ENCODE results near the gene DSCAML1.

DSCAML1 gene

DNA sequence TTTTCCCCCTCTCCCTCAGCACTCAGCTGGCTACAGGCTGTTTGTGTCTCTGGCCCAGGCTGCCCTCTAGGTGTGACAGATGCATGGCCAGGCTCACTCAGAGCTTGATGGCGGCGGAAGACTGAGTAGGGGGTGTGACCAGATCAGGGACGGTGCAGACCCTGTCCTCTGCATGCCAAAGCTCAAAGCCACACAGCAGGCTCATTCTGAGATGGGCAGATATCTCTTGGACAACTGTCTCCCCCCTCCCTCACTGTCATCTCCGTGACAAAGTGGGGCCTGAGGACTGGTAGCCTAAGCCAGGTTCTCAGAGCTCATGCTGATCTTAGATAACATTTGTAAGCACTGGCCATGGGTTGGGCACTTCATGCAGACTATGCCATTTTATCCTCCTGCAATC is 231.3 kb downstream of the DSCAML1 start:
- H3K4me3 ChIP-seq (ENCODE audit: low read length) = no peak overlapping the region
- no peak for TF ChIP-seq EZH2phosphoT487 (IDR thresholded peaks at IDR 0.05; ENCODE audit: low read depth)
- TF ChIP-seq, protein P1, sequence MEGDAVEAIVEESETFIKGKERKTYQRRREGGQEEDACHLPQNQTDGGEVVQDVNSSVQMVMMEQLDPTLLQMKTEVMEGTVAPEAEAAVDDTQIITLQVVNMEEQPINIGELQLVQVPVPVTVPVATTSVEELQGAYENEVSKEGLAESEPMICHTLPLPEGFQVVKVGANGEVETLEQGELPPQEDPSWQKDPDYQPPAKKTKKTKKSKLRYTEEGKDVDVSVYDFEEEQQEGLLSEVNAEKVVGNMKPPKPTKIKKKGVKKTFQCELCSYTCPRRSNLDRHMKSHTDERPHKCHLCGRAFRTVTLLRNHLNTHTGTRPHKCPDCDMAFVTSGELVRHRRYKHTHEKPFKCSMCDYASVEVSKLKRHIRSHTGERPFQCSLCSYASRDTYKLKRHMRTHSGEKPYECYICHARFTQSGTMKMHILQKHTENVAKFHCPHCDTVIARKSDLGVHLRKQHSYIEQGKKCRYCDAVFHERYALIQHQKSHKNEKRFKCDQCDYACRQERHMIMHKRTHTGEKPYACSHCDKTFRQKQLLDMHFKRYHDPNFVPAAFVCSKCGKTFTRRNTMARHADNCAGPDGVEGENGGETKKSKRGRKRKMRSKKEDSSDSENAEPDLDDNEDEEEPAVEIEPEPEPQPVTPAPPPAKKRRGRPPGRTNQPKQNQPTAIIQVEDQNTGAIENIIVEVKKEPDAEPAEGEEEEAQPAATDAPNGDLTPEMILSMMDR (IDR thresholded peaks at IDR 0.05; ENCODE audit: low read depth, low read length) = no peak
- H3K4me2 ChIP-seq (ENCODE audit: low read length) = no peak overlapping the region
- H3K27me3 ChIP-seq (ENCODE audit: low read depth, low read length) = peaks cover 11% of the 10 kb centered on the region
- H3K4me1 ChIP-seq (ENCODE audit: low read length) = no peaks in the 10 kb centered on the region
- H3K9me3 ChIP-seq (ENCODE audit: insufficient read depth, low read length) = no peaks in the 10 kb centered on the region
- no peaks in the 10 kb centered on the region for H4K20me1 ChIP-seq (ENCODE audit: insufficient read depth, low read length)
- H3K36me3 ChIP-seq (replicated peaks; ENCODE audit: low read depth, low read length) = no peaks in the 10 kb centered on the region
- H2AFZ ChIP-seq (ENCODE audit: low read depth, low read length) = no peak overlapping the region
- no peak overlapping the region for H3K27ac ChIP-seq (ENCODE audit: low read length)
- no peak overlapping the region for H3K9ac ChIP-seq (ENCODE audit: low read length)
- H3K79me2 ChIP-seq (ENCODE audit: low read length) = no peaks in the 10 kb centered on the region

DNA sequence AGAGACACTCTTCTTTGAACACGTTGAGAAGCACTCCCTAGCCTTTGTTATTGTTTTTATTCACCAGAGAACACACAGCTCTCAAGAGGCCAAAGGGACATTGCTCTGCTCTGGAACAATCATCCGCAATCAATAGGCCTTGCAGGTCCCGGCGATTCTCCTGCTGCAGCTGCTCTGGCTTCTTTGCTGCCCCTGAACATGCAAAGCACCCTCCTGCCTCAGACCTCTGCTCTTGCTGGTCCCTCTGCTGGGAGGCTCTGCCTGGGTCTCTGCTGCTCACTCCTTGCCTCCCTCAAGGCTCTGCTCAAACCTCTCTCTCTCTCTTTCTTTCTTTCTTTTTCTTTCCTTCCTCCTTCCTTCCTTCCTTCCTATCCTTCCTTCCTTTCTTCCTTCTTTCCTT is 232.7 kb downstream of the DSCAML1 start:
- Histone ChIP-seq H2AFZ (ENCODE audit: low read depth, low read length) (no peak overlapping the region), H3K27me3 (ENCODE audit: low read depth, low read length) (peaks cover 23% of the 10 kb centered on the region), H3K27ac (ENCODE audit: low read length) (no peak overlapping the region), H3K4me2 (ENCODE audit: low read length) (no peak overlapping the region), H4K20me1 (ENCODE audit: insufficient read depth, low read length) (no peaks in the 10 kb centered on the region), H3K4me3 (ENCODE audit: low read length) (no peak overlapping the region), H3K79me2 (ENCODE audit: low read length) (no peaks in the 10 kb centered on the region), H3K9me3 (ENCODE audit: insufficient read depth, low read length) (no peaks in the 10 kb centered on the region), H3K4me1 (ENCODE audit: low read length) (no peaks in the 10 kb centered on the region), H3K9ac (ENCODE audit: low read length) (no peak overlapping the region), H3K36me3 (replicated peaks; ENCODE audit: low read depth, low read length) (no peaks in the 10 kb centered on the region)
- no peak for TF ChIP-seq EZH2phosphoT487 (IDR thresholded peaks at IDR 0.05; ENCODE audit: low read depth)
- TF ChIP-seq, protein P1 (IDR thresholded peaks at IDR 0.05; ENCODE audit: low read depth, low read length) = no peak

DNA sequence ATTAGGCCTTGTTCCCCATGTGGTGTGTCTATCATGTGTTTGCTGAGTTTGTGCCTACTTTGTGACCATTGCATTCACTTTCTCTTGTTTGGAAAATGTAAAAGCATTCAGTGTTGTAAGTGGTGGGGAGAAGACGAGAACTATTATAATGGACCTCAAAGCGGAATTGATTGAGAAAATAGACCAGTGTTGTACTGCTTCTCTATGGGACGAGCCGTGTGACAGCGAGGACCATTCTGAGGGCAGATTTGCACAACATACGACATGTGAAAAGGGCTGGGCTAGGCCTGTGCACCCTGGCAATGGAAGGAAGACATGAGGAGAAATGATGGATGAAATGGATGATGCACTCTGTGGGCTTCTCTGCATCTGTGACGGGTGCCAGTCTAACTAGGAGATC is 233.5 kb downstream of the DSCAML1 start:
- H3K79me2 ChIP-seq (ENCODE audit: low read length) = no peaks in the 10 kb centered on the region
- no peak overlapping the region for H3K9ac ChIP-seq (ENCODE audit: low read length)
- TF ChIP-seq EZH2phosphoT487 (IDR thresholded peaks at IDR 0.05; ENCODE audit: low read depth) = no peak
- TF ChIP-seq, protein P1 (IDR thresholded peaks at IDR 0.05; ENCODE audit: low read depth, low read length) = no peak

DNA sequence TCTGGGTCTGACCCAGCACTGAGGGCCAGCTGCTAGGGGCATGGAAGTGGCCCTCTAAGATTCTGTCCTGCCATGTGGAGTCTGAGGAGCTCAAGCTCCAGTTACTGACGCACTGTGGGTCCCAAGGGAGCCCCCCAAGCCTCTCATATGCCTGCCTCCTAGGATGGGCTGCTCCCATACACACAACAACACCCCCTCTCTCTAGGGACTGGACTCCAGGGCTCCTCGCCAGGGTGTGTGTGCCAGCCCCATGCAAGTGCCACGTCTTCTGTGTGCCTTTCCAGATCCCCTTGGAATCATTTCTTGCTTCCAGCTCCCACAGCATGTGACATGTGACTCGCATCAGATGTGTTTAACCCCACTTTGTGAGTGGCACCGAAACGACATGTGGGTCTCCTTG is 234.9 kb downstream of the DSCAML1 start:
- no peak overlapping the region for H3K4me3 ChIP-seq (ENCODE audit: low read length)
- no peaks in the 10 kb centered on the region for H3K36me3 ChIP-seq (replicated peaks; ENCODE audit: low read depth, low read length)
- H3K27me3 ChIP-seq (ENCODE audit: low read depth, low read length) = peaks cover 39% of the 10 kb centered on the region
- H3K4me2 ChIP-seq (ENCODE audit: low read length) = no peak overlapping the region
- no peak overlapping the region for H3K27ac ChIP-seq (ENCODE audit: low read length)
- H3K79me2 ChIP-seq (ENCODE audit: low read length) = no peaks in the 10 kb centered on the region
- H3K9ac ChIP-seq (ENCODE audit: low read length) = no peak overlapping the region
- no peak overlapping the region for H2AFZ ChIP-seq (ENCODE audit: low read depth, low read length)
- H3K4me1 ChIP-seq (ENCODE audit: low read length) = no peaks in the 10 kb centered on the region
- H4K20me1 ChIP-seq (ENCODE audit: insufficient read depth, low read length) = no peaks in the 10 kb centered on the region
- TF ChIP-seq, protein P1 (IDR thresholded peaks at IDR 0.05; ENCODE audit: low read depth, low read length) = no peak
- no peak for TF ChIP-seq EZH2phosphoT487 (IDR thresholded peaks at IDR 0.05; ENCODE audit: low read depth)
- H3K9me3 ChIP-seq (ENCODE audit: insufficient read depth, low read length) = no peaks in the 10 kb centered on the region

More for the DNA sequence above, 233.5 kb downstream of the DSCAML1 start:
- no peak overlapping the region for H3K4me2 ChIP-seq (ENCODE audit: low read length)
- no peaks in the 10 kb centered on the region for H3K36me3 ChIP-seq (replicated peaks; ENCODE audit: low read depth, low read length)
- no peaks in the 10 kb centered on the region for H4K20me1 ChIP-seq (ENCODE audit: insufficient read depth, low read length)
- H3K9me3 ChIP-seq (ENCODE audit: insufficient read depth, low read length) = no peaks in the 10 kb centered on the region
- no peak overlapping the region for H3K27ac ChIP-seq (ENCODE audit: low read length)
- peaks cover 28% of the 10 kb centered on the region for H3K27me3 ChIP-seq (ENCODE audit: low read depth, low read length)
- H3K4me3 ChIP-seq (ENCODE audit: low read length) = no peak overlapping the region
- no peak overlapping the region for H2AFZ ChIP-seq (ENCODE audit: low read depth, low read length)
- H3K4me1 ChIP-seq (ENCODE audit: low read length) = no peaks in the 10 kb centered on the region
